Smooth muscle cell (in vitro differentiated cells): Measurements from ENCODE around the gene MIS18BP1. TPM values are rescaled to one million over a fixed set of nuclear protein-coding genes. Genes with fewer than 3 reads are reported as not detected.
"Not testable (repeated sequence)": the region's sequence is repeated elsewhere in the genome, so short reads cannot be mapped to it uniquely, and the experiment has no call there.

Source experiments
- DNase-seq: peaks from one replicate; lab custom pipeline; 2025; ENCODE audit not compliant: unreplicated experiment; lab: John Stamatoyannopoulos, UW
- H2AFZ ChIP-seq: fragments of 200-600 bp; sonication (generic); 2 replicates; pipeline ENCODE4 v1.6.0; 2016; ENCODE audit warnings: antibody characterized with exemption, low read depth, mild to moderate bottlenecking
- H3F3A ChIP-seq: fragments of 200-600 bp; sonication (generic); 2 replicates; pipeline ENCODE4 v1.6.0; 2017; ENCODE audit warnings: antibody characterized with exemption, low read depth
- H3K27ac ChIP-seq: fragments of 200-600 bp; sonication (generic); 2 replicates; pipeline ENCODE4 v1.5.1; 2016; ENCODE audit warnings: low read depth, mild to moderate bottlenecking
- H3K27me3 ChIP-seq: fragments of 200-600 bp; sonication (generic); 2 replicates; pipeline ENCODE4 v1.6.1; 2016; ENCODE audit warnings: low read depth, mild to moderate bottlenecking
- H3K36me3 ChIP-seq: fragments of 200-600 bp; sonication (generic); 2 replicates; pipeline ENCODE4 v1.5.1; 2016; ENCODE audit warnings: low read depth
- H3K4me1 ChIP-seq: fragments of 200-600 bp; sonication (generic); 2 replicates; pipeline ENCODE4 v1.5.1; 2016; ENCODE audit warnings: low read depth
- H3K4me2 ChIP-seq: fragments of 200-600 bp; sonication (generic); 2 replicates; pipeline ENCODE4 v1.6.0; 2016; ENCODE audit warnings: mild to moderate bottlenecking
- H3K4me3 ChIP-seq: fragments of 200-600 bp; sonication (generic); 2 replicates; pipeline ENCODE4 v1.5.1; 2016; ENCODE audit warnings: mild to moderate bottlenecking
- H3K79me2 ChIP-seq: fragments of 200-600 bp; sonication (generic); 2 replicates; pipeline ENCODE4 v1.6.0; 2016; ENCODE audit warnings: low read depth, mild to moderate bottlenecking
- H3K9ac ChIP-seq: fragments of 200-600 bp; sonication (generic); 2 replicates; pipeline ENCODE4 v1.6.0; 2016; ENCODE audit warnings: low read depth
- H3K9me3 ChIP-seq: fragments of 200-600 bp; sonication (generic); replicated peaks from 2 replicates; pipeline ENCODE4 v1.5.1; 2016; ENCODE audit warnings: low read depth
- H4K20me1 ChIP-seq: fragments of 200-600 bp; sonication (generic); 2 replicates; pipeline ENCODE4 v1.6.0; 2016; ENCODE audit warnings: low read depth
- CTCF ChIP-seq: fragments of 200-600 bp; sonication (generic); IDR thresholded peaks from 2 replicates; pipeline ENCODE4 v1.5.1; 2017; ENCODE audit warnings: borderline replicate concordance, mild to moderate bottlenecking, antibody characterized with exemption; ENCODE audit not compliant: insufficient read depth, poor library complexity, severe bottlenecking
- WGBS: methylation state at CpG from one replicate; pipeline ENCODE4 v1.1.7; 2016; ENCODE audit warnings: low lambda C conversion rate; 5-methylcytosine and 5-hydroxymethylcytosine counted together
- polyA plus RNA-seq: library from polyadenylated mRNA; unstranded; fragments of >200 nt; fragmentation: Nextera tagmentation; extraction: Ambion mirVana; gene quantifications from 2 replicates; pipeline ENCODE4 v1.2.1, GENCODE V29; 2016
- total RNA-seq: library from RNA; depleted of rRNA; stranded (reverse); fragments of >200 nt; gene quantifications from 2 replicates; pipeline ENCODE4 v1.2.3, GENCODE V29; 2014

MIS18BP1 gene
- total RNA-seq (15.4 and 21.9 TPM in 2 replicates), polyA plus RNA-seq (8.9 and 10.5 TPM in 2 replicates)

GRCh38 chr14:45253070-45253753 lies at the start of gene MIS18BP1:
Gene MIS18BP1, minus strand, starts transcription at chr14:45253202. Its CDS starts 5,916 bp downstream, at chr14:45247286.
- Histone ChIP-seq H3K4me2 (peak within 1 kb of the TSS; percentile 91), H3K27ac (peak within 1 kb of the TSS; percentile 44), H3K9ac (peak within 1 kb of the TSS; percentile 42), H3K27me3 (no peaks in the 10 kb centered on the region), H3K4me3 (peak within 1 kb of the TSS; percentile 75), H3K9me3 (peaks cover 6% of the 10 kb centered on the region), H3K4me1 (peaks cover 7% of the 10 kb centered on the region), H4K20me1 (peaks cover 12% of the 10 kb centered on the region), H3K36me3 (no peaks in the 10 kb centered on the region), H3K79me2 (peaks cover 32% of the 10 kb centered on the region), H3F3A (no peaks in the 10 kb centered on the region), H2AFZ (peak within 1 kb of the TSS; percentile 97)
- WGBS: 4% methylated on average over 61 of the region's 61 CpGs
- peak; percentile 61 for DNase-seq
- peak; percentile 58 for TF ChIP-seq CTCF

- Histone ChIP-seq H4K20me1 (no peaks in the 10 kb centered on the region), H3K4me2 (no peak overlapping the region), H2AFZ (peak overlapping the region; percentile 54), H3K36me3 (no peaks in the 10 kb centered on the region), H3K4me3 (no peak overlapping the region), H3F3A (no peaks in the 10 kb centered on the region), H3K9ac (no peak overlapping the region), H3K27ac (no peak overlapping the region), H3K27me3 (no peaks in the 10 kb centered on the region), H3K9me3 (no peaks in the 10 kb centered on the region), H3K79me2 (no peaks in the 10 kb centered on the region), H3K4me1 (no peaks in the 10 kb centered on the region)
- 91% methylated on average over 4 of the region's 4 CpGs for WGBS
- TF ChIP-seq CTCF: no peak
- no peak for DNase-seq
Observed at GRCh38 chr14:45298423-45299117, 45.6 kb upstream of the MIS18BP1 start.

GRCh38 chr14:45294796-45295195 lies 41.8 kb upstream of the MIS18BP1 start:
- not testable (repeated sequence) for H3K9me3 ChIP-seq, H3K9ac ChIP-seq, H3K27ac ChIP-seq, H3F3A ChIP-seq, H3K36me3 ChIP-seq, H3K4me3 ChIP-seq, H3K27me3 ChIP-seq, H2AFZ ChIP-seq, H3K4me1 ChIP-seq, H4K20me1 ChIP-seq, H3K4me2 ChIP-seq, DNase-seq, H3K79me2 ChIP-seq
- 53% methylated on average over 1 of the region's 1 CpG for WGBS

- Histone ChIP-seq H3K4me1 (no peaks in the 10 kb centered on the region), H3K4me2 (no peak overlapping the region), H3K9ac (no peak overlapping the region), H3F3A (no peaks in the 10 kb centered on the region), H4K20me1 (no peaks in the 10 kb centered on the region), H3K4me3 (no peak overlapping the region), H3K79me2 (no peaks in the 10 kb centered on the region), H3K9me3 (no peaks in the 10 kb centered on the region), H3K27me3 (no peaks in the 10 kb centered on the region), H3K36me3 (no peaks in the 10 kb centered on the region), H2AFZ (no peak overlapping the region), H3K27ac (no peak overlapping the region)
- TF ChIP-seq CTCF: no peak
- no peak for DNase-seq
Observed at GRCh38 chr14:45290547-45290946, 37.5 kb upstream of the MIS18BP1 start.
